GM18870 (cell line): ENCODE measurements around the gene NFATC1.

Experiments
- ATAC-seq: cut with Tn5 transposase; IDR thresholded peaks from one replicate; pipeline ENCODE4 v1.9.1; 2021; ENCODE audit warnings: moderate library complexity; ENCODE audit not compliant: unreplicated experiment

NFATC1 gene

GRCh38 chr18:79567481-79568147, 171.9 kb downstream of the NFATC1 start:
- ATAC-seq = no peak

GRCh38 chr18:79568543-79569205, 172.9 kb downstream of the NFATC1 start:
- ATAC-seq = no peak

GRCh38 chr18:79569720-79570119, 174.0 kb downstream of the NFATC1 start:
- ATAC-seq = no peak

- no peak for ATAC-seq
Measured at GRCh38 chr18:79570266-79571201, 174.8 kb downstream of the NFATC1 start.

GRCh38 chr18:79571211-79572092, 175.7 kb downstream of the NFATC1 start:
- ATAC-seq = no peak

GRCh38 chr18:79572093-79572780, 176.5 kb downstream of the NFATC1 start:
- no peak for ATAC-seq

- no peak for ATAC-seq
Measured at GRCh38 chr18:79572848-79573451, 177.2 kb downstream of the NFATC1 start.

- no peak for ATAC-seq
Measured at GRCh38 chr18:79573921-79574491, 178.3 kb downstream of the NFATC1 start.

GRCh38 chr18:79574938-79575525, 179.3 kb downstream of the NFATC1 start:
- no peak for ATAC-seq

GRCh38 chr18:79575891-79576685, 180.4 kb downstream of the NFATC1 start:
- no peak for ATAC-seq

- no peak for ATAC-seq
Measured at GRCh38 chr18:79576686-79577351, 181.1 kb downstream of the NFATC1 start.

- no peak for ATAC-seq
Measured at GRCh38 chr18:79577451-79578395, 182.0 kb downstream of the NFATC1 start.

GRCh38 chr18:79578396-79579260, 182.9 kb downstream of the NFATC1 start:
- no peak for ATAC-seq
